Upper lobe of left lung (tissue), 4 donors: ENCODE data around the gene GNL1.
"Not testable (repeated sequence)": the region's sequence is repeated elsewhere in the genome, so short reads cannot be mapped to it uniquely, and the experiment has no call there.

Experiments
- EP300 ChIP-seq, 4 donors: sonication (generic); formaldehyde crosslinking; IDR thresholded peaks; one replicate each; pipeline ENCODE4 v1.5.1; 2017; ENCODE audit warnings: antibody characterized with exemption in 4 of 4, control low read depth in 2 of 4
- POLR2A ChIP-seq, 4 donors: fragments of 450-650 bp; IDR thresholded peaks; one replicate each; pipeline ENCODE4 v1.5.1; 2016 to 2017; ENCODE audit warnings: antibody characterized with exemption in 4 of 4, mild to moderate bottlenecking in 2 of 4
- POLR2AphosphoS5 ChIP-seq, 2 donors: sonication (generic); formaldehyde crosslinking; IDR thresholded peaks; one replicate each; pipeline ENCODE4 v1.5.1; 2017; ENCODE audit warnings: antibody characterized with exemption in 2 of 2
- TF ChIP-seq, protein P1 (sequence below), 6 experiments: fragments of 450-650 bp in 4 of 6; fragments of 200-600 bp in 2 of 6; sonication (generic) in 2 of 6; IDR thresholded peaks; one replicate each; pipeline ENCODE4 v1.5.1; 2016 to 2019; ENCODE audit warnings: antibody characterized with exemption in 6 of 6

DNA sequence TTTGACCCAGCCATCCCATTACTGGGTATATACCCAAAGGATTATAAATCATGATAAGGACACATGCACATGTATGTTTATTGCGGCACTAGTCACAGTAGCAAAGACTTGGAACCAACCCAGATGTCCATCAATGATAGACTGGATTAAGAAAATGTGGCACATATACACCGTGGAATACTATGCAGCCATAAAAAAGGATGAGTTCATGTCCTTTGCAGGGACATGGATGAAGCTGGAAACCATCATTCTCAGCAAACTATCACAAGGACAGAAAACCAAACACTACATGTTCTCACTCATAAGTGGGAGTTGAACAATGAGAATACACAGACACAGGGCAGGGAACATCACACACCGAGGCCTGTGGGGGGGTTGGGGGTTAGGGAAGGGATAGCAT lies 29.8 kb downstream of the GNL1 start:
- TF ChIP-seq, protein P1, sequence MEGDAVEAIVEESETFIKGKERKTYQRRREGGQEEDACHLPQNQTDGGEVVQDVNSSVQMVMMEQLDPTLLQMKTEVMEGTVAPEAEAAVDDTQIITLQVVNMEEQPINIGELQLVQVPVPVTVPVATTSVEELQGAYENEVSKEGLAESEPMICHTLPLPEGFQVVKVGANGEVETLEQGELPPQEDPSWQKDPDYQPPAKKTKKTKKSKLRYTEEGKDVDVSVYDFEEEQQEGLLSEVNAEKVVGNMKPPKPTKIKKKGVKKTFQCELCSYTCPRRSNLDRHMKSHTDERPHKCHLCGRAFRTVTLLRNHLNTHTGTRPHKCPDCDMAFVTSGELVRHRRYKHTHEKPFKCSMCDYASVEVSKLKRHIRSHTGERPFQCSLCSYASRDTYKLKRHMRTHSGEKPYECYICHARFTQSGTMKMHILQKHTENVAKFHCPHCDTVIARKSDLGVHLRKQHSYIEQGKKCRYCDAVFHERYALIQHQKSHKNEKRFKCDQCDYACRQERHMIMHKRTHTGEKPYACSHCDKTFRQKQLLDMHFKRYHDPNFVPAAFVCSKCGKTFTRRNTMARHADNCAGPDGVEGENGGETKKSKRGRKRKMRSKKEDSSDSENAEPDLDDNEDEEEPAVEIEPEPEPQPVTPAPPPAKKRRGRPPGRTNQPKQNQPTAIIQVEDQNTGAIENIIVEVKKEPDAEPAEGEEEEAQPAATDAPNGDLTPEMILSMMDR (IDR thresholded peaks at IDR 0.05): not testable (repeated sequence)
- TF ChIP-seq POLR2AphosphoS5, POLR2A, EP300 (IDR thresholded peaks at IDR 0.05): not testable (repeated sequence)
